Measurements from ENCODE around the gene SAV1. TPM values are rescaled to one million over a fixed set of nuclear protein-coding genes. Genes with fewer than 3 reads are reported as not detected.

Gene SAV1
- total and polyA plus RNA-seq, 2 of the 8 experiments (the other 6 are each of a cell fraction or from before 2014, with no cell fraction given) = 15.9 to 78.3 TPM

DNA sequence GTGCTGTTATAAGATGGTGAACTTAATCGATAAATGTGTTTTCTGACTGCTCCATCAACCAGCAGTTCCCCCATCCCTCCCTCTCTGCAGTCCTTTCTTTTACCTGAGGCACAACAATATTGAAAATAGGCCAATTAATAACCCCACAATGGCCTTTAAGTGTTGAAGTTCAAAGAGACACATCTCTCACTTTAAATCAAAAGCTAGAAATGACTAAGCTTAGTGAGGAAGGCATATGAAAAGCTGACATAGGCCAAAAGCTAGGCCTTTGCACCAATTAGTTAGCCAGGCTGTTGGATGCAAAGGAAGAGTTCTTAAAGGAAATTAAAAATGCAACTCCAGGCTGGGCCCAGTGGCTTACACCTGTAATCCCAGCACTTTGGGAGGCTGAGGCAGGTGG lies 43.7 kb downstream of the SAV1 start:
- CTCF ChIA-PET (ENCODE audit: partially characterized antibody) = interaction anchor here (0.9 kb wide), 1 partner anchor 235 kb away, joined by 3 read pairs; no protein-coding TSS in a partner anchor
- Histone ChIP-seq H2BK20ac (ENCODE audit: low read length) (no peak overlapping the region), H3K27ac (ENCODE audit: low read depth, low read length) (no peak overlapping the region), H2AFZ (ENCODE audit: low read length) (no peak overlapping the region), H2BK15ac (ENCODE audit: low read length) (no peak overlapping the region), H3K14ac (ENCODE audit: insufficient read length) (no peak overlapping the region), H3K9me3 (ENCODE audit: insufficient read depth in 2 of 2, low read depth in 1 of 2, low read length in 1 of 2) (no peaks in the 10 kb centered on the region), H2BK5ac (ENCODE audit: low read depth, low read length) (no peak overlapping the region), H3K4me2 (ENCODE audit: insufficient read depth in 1 of 2, low read depth in 2 of 2, low read length in 2 of 2) (no peak overlapping the region), H3K9ac (replicated peaks in 1 of 4; ENCODE audit: extremely low read depth in 1 of 4, low read depth in 3 of 4, low read length in 3 of 4) (no peak overlapping the region), H4K5ac (ENCODE audit: insufficient read length, low read depth, low read length) (no peak overlapping the region), H3K56ac (replicated peaks; ENCODE audit: insufficient read length, low read depth, low read length) (no peak overlapping the region), H3K18ac (ENCODE audit: extremely low read depth, low read length) (no peak overlapping the region), H3K79me2 (ENCODE audit: control insufficient read depth in 1 of 2, insufficient read depth in 2 of 2, low read length in 2 of 2) (no peaks in the 10 kb centered on the region), H4K20me1 (replicated peaks in 1 of 2; ENCODE audit: control insufficient read depth in 1 of 2, insufficient read depth in 2 of 2, low read length in 2 of 2) (no peaks in the 10 kb centered on the region), H3K23me2 (ENCODE audit: low read depth, low read length) (no peaks in the 10 kb centered on the region), H3K4me3 (ENCODE audit: extremely low read depth in 1 of 4, insufficient read depth in 2 of 4, low read depth in 3 of 4, low read length in 4 of 4) (no peak overlapping the region), H3K4ac (replicated peaks; ENCODE audit: insufficient read length, low read depth, low read length) (no peak overlapping the region), H4K91ac (replicated peaks; ENCODE audit: insufficient read length, low read length) (no peak overlapping the region), H2AK5ac (ENCODE audit: low read depth, low read length) (no peak overlapping the region), H4K8ac (ENCODE audit: extremely low read depth, insufficient read depth, low read length) (no peak overlapping the region), H3K79me1 (ENCODE audit: low read depth, low read length) (no peaks in the 10 kb centered on the region), H3K27me3 (replicated peaks in 1 of 4; ENCODE audit: control insufficient read depth in 3 of 4, extremely low read depth in 1 of 4, insufficient read depth in 3 of 4, low read length in 3 of 4) (no peaks in the 10 kb centered on the region), H2BK12ac (ENCODE audit: low read depth, low read length) (no peak overlapping the region), H3K23ac (ENCODE audit: insufficient read length) (no peak overlapping the region), H3K36me3 (ENCODE audit: control insufficient read depth in 2 of 4, insufficient read depth in 4 of 4, low read length in 3 of 4) (no peaks in the 10 kb centered on the region), H2BK120ac (replicated peaks; ENCODE audit: low read depth, low read length) (no peak overlapping the region), H3K4me1 (replicated peaks in 1 of 4; ENCODE audit: control insufficient read depth in 3 of 4, insufficient read depth in 4 of 4, low read length in 3 of 4) (no peaks in the 10 kb centered on the region)
- 88% methylated on average over 1 of the region's 1 CpG; no CpG with 5 or more reads in 1 of the 2 experiments for WGBS, 2 experiments (ENCODE audit: extremely low coverage in 1 of 2, insufficient coverage in 1 of 2, insufficient read length in 1 of 2, insufficient replicate concordance in 2 of 2, low coverage in 1 of 2, low lambda C conversion rate in 2 of 2, missing lambda C conversion rate in 1 of 2)
- FAIRE-seq = no peak
- POLR2A ChIA-PET (ENCODE audit: partially characterized antibody) = interaction anchor here (0.6 to 1.2 kb wide), 2 partner anchors 10 to 147 kb away, joined by 3 to 4 read pairs; no protein-coding TSS in a partner anchor
- DNase-seq (ENCODE audit: low read depth in 1 of 2, low spot score in 2 of 2) = no peak
- TF ChIP-seq TBP (IDR thresholded peaks at IDR 0.05; ENCODE audit: low read depth, low read length) = no peak
- no peak for TF ChIP-seq FOSL1 (IDR thresholded peaks at IDR 0.05; ENCODE audit: insufficient read depth, low read depth, low read length)
- no peak for TF ChIP-seq BRCA1 (IDR thresholded peaks at IDR 0.05; ENCODE audit: low read depth, low read length)
- TF ChIP-seq HDAC2 (IDR thresholded peaks at IDR 0.05; ENCODE audit: borderline replicate concordance in 1 of 2, low read depth in 2 of 2, low read length in 2 of 2) = no peak
- TF ChIP-seq TAF7 (optimal IDR thresholded peaks at IDR 0.05; ENCODE audit: borderline replicate concordance, low read depth, low read length) = no peak
- TF ChIP-seq SAP30 (IDR thresholded peaks at IDR 0.05; ENCODE audit: insufficient read depth, insufficient replicate concordance, low read length) = no peak
- TF ChIP-seq TEAD4 (IDR thresholded peaks at IDR 0.05; ENCODE audit: low read depth, low read length) = no peak
- TF ChIP-seq CEBPB (IDR thresholded peaks at IDR 0.05; ENCODE audit: low read depth, low read length) = no peak
- TF ChIP-seq SP2 (IDR thresholded peaks at IDR 0.05; ENCODE audit: low read length) = no peak
- TF ChIP-seq EP300 (IDR thresholded peaks at IDR 0.05; ENCODE audit: borderline replicate concordance in 1 of 2, low read depth in 2 of 2, low read length in 2 of 2) = no peak
- no peak for TF ChIP-seq KDM1A (IDR thresholded peaks at IDR 0.05; ENCODE audit: borderline replicate concordance, low read length)
- TF ChIP-seq POLR2AphosphoS5 (IDR thresholded peaks at IDR 0.05; ENCODE audit: low read depth, low read length) = no peak
- no peak for TF ChIP-seq CREB1 (IDR thresholded peaks at IDR 0.05)
- TF ChIP-seq RXRA (IDR thresholded peaks at IDR 0.05; ENCODE audit: insufficient read depth, low read depth, low read length) = no peak

Measured in H1 (cell line).